HG03558 (cell line): Measurements from ENCODE around the gene ZNF697.
A peak's percentile ranks its signal among the peaks of the same experiment; 100 is the strongest.
"Not testable (repeated sequence)": the region's sequence is repeated elsewhere in the genome, so short reads cannot be mapped to it uniquely, and the experiment has no call there.

Source experiments
- ATAC-seq: cut with Tn5 transposase; IDR thresholded peaks from one replicate; pipeline ENCODE4 v1.9.1; 2021; ENCODE audit warnings: moderate number of reproducible peaks; ENCODE audit not compliant: unreplicated experiment; ENCODE audit errors: extremely low read depth

Gene ZNF697

GRCh38 chr1:119647734-119648619 is at the start of gene ZNF697:
Gene ZNF697 (minus strand): TSS chr1:119648266. CDS start chr1:119626100, 22,166 bp downstream.
- ATAC-seq, result peak; percentile 40

GRCh38 chr1:119697598-119697997 is 49.5 kb upstream of the ZNF697 start:
- no peak for ATAC-seq

- ATAC-seq, result not testable (repeated sequence)
These were observed 48.8 kb upstream of the ZNF697 start for GRCh38 chr1:119696863-119697262.

GRCh38 chr1:119689511-119689910 is 41.4 kb upstream of the ZNF697 start:
- no peak for ATAC-seq

DNA sequence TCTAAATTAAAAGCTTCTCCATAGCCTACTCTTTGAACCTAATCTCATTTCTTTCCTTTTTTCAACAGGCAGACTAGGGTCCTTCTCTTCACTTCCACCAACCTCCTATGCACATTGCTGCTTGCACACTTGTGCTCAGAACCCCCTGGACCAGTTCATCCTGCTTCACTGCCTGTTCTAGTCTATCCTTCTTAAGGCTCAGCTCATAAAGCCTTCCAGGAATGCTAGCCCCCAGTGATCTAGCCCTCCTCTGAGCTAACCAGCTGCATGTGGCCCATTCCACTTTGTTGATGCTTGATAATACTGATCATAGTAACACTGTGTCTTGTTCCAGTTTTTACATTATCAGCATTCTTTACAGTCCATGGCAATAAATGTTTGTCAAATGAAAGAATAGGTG is 40.7 kb upstream of the ZNF697 start:
- no peak for ATAC-seq

GRCh38 chr1:119687434-119688079 is 39.5 kb upstream of the ZNF697 start:
- no peak for ATAC-seq

GRCh38 chr1:119686661-119687060 is 38.6 kb upstream of the ZNF697 start:
- ATAC-seq, result no peak

DNA sequence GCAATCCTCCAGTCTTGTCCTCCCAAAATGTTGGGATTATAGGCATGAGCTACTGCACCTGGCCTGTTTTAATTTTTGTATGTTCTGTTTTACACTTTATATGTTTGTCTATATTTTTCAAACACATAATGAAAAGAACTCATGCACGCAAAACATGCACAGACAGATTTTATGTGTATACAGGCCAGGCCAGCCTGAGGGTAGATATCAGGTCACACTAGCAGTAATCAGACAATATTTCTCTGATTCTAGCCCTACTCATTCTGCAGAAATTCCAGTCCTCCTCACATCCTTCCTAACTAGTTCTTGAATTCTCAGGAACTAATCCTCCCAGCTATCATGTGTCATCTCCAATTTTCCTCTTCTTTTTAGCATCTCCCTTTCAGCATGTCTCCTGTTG is 35.8 kb upstream of the ZNF697 start:
- no peak for ATAC-seq

DNA sequence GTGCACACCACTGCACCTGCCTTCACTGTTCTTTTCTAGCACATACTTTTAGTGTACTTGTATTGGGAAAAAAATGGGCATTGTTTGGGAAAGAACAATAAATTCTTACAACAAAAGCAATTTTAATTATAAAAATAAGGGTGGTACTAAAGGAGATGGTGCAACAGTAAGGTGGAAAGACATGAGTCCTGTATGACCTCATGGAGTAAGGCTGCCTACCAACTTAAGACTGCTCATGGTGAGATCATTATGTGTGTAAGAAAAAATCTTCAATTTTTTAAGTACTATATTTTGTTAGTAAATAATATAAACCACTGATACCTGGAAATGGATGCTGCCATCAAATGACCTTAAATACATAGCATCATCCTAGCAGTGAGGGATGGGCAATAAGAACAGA is 34.1 kb upstream of the ZNF697 start:
- no peak for ATAC-seq

DNA sequence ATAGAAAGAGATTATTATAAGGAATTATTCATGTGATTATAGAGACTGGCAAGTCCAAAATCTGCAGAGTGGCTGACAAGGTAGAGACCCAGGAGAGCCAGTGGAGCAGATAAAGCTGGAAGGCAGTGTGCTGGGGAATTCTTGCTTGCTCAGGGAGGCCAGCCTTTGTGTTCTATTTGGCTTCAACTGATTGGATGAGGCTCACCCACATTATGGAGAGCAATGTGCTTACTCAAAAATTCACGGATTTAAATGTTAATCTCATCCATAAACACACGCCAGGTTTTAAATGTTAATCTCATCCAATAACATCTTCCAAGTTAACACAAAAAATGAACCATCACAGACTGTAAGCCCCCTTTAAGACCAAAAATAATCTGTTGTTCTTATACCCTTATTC is 33.5 kb upstream of the ZNF697 start:
- ATAC-seq, result no peak

- no peak for ATAC-seq
These were observed 32.7 kb upstream of the ZNF697 start for GRCh38 chr1:119680723-119681122.

DNA sequence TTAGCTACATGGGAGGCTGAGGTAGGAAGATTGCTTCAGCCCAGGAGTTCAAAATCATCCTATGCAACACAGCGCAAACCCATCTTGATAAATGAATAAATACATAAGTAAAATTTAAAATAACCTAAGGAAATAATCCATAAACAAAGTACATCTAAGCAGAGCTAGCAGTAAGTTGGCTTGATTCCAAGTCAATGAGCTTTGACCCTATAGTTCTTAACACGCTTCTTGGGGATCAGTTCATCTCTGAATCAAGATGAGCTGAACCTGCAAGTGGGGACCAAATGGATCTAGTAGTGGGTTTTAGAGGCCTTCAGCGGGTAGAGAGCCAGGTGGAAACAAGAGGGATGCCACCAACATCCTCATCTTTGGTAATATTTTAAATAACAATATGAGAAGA is 32.1 kb upstream of the ZNF697 start:
- no peak for ATAC-seq

- ATAC-seq, result no peak
These were observed 31.2 kb upstream of the ZNF697 start for GRCh38 chr1:119679223-119679622.

- no peak for ATAC-seq
These were observed 28.6 kb upstream of the ZNF697 start for GRCh38 chr1:119676571-119677206.

DNA sequence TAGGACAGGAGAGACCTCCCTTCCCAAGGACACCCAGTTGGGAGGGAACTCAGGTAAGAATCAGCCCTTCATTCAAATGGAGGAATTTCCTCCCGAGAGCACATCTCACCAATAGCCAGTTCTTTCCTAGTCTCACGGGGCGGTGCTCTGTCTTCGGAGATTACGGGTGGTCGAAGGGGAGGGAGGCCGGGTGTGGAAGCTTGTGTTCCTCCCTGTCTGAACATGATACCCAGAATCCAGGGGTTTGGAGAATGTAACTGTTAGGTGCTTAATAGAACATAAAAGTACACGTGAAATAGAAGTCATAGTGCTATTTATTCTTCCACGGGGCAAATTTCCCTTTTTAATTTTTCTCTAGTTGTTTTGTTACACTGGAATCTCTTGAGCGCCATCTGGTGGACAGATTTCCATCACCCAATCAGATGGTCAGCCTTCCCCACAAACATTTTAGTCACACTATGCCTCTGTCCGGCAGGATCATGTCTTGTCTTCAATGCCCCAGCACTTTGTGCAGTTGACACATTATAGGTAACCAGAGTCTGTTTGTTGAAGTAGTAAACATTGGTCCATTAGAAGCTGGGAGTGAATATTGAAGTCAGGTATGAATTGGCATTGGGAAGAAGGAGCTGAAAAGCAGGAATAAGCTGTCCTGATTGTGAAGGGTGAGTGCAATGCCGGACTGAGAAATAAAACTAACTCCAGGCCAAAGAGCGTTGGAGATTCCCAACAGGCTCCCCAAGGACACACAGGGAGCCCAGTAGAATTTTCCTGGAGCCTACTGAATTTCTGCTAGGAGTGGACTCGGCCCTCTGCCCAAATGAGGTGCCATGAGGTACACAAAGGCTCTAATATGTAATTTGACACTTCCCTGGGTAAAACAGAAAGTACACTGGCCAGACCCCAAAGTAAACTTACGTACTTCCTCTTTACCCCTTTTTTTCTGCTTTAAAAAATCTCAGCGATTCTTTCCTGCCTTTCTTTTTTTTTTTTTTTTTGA is 27.6 kb upstream of the ZNF697 start:
- no peak for ATAC-seq

DNA sequence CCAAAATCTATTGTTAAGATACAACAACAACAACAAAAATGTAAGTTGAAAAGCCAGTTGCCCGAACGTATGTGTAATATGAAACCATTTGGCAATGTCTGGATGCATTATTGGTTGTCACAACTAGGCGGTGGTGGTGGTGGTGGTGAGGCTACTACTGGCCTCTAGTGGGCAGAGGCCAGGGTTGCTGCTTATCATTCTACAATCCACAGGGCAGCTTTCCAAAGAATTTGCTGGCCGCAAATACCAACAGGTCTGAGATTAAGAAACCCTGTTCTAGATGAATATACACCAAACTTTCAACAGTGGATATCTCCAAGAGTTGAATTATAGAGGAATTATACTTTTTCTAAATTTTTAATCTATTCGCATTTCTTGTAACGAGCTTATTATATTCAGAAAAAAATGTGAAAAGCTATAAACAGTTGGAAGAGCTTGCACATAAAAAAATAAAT is 26.8 kb upstream of the ZNF697 start:
- ATAC-seq, result no peak

DNA sequence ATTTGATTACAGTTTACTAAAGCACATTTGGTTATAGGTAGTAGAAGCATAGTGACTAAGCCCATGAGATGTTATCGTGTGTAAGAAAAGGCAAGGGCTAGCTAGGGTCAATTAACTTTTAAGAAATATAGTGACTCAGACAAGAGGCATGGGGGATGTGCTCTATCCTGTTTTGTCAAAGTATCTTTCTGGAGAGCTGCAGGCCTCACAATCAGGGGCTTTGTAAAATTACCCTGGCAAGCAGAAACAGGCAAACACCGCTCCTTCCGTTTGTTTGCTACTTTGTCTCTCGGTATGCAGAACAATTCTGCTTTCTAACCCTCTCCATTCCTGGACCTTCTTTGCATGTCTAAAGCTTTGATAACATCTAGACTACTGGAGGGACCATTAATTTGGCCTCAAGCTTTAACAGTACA is 26.1 kb upstream of the ZNF697 start:
- no peak for ATAC-seq

- no peak for ATAC-seq
These were observed 25.3 kb upstream of the ZNF697 start for GRCh38 chr1:119673171-119673940.

DNA sequence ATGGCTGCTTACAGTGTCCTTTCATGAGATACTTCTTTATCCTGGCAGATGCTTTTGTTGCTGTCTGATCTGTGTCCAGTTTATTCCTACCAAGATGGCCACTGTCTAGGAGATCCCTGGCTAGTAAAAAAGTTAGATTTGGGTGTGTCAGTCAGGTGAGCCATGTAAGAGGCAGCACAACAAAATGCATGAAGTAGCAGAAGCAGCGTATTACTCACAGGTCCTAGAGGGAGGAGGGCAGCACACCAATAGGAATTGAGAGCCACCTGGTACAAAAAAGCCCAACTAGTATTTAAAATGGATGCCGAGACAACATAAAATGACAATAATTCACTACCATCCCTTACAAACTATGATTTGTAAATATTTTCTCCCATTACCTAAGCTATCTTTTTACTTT is 22.8 kb upstream of the ZNF697 start:
- no peak for ATAC-seq
